SK-N-SH (cell line): ENCODE results near the gene UGT1A7. TPM values are rescaled to one million over a fixed set of nuclear protein-coding genes. Genes with fewer than 3 reads are reported as not detected.

Experiments used
- CTCF ChIA-PET: fragments of 300-600, 350-600 bp; formaldehyde crosslinking; extraction: SDS; loops from one replicate; lab custom pipeline; 2021; lab: Yijun Ruan, JAX
- POLR2A ChIA-PET: fragments of 350-600 bp; sonication (Branson Sonifier 250); formaldehyde crosslinking; extraction: SDS; loops from one replicate; lab custom pipeline; 2020; ENCODE audit warnings: antibody characterized with exemption, inconsistent platforms; lab: Yijun Ruan, JAX
- DNase-seq: peaks from one replicate; pipeline ENCODE4 v3.0.0; 2012
- H2AFZ ChIP-seq: fragments of 200-600 bp; sonication (generic); 2 replicates; pipeline ENCODE4 v1.8.1; 2016; ENCODE audit warnings: antibody characterized with exemption, mild to moderate bottlenecking, low read depth
- H3F3A ChIP-seq: fragments of 200-600 bp; sonication (generic); replicated peaks from 2 replicates; pipeline ENCODE3; 2016; ENCODE audit warnings: antibody characterized with exemption, mild to moderate bottlenecking; ENCODE audit not compliant: insufficient read depth
- H3K27ac ChIP-seq, 2 experiments: fragments of 200-500 bp in 1 of 2; fragments of 200-600 bp in 1 of 2; sonication (Bioruptor generic) in 1 of 2; sonication (generic), shearing (Covaris generic) in 1 of 2; 2 replicates each; pipeline versions ENCODE4 v1.5.1 to v1.6.1; 2014 to 2016; ENCODE audit warnings: low read depth in 2 of 2, inconsistent platforms in 1 of 2, low read length in 1 of 2, mild to moderate bottlenecking in 1 of 2, mixed read lengths in 1 of 2
- H3K27me3 ChIP-seq: fragments of 200-600 bp; sonication (generic), shearing (Covaris generic); 2 replicates; pipeline ENCODE4 v1.6.1; 2016; ENCODE audit warnings: mixed run types; ENCODE audit not compliant: insufficient read depth
- H3K36me3 ChIP-seq, 2 experiments: fragments of 200-500 bp in 1 of 2; fragments of 200-600 bp in 1 of 2; sonication (Bioruptor generic) in 1 of 2; sonication (generic) in 1 of 2; replicated peaks in 1 of 2; 2 replicates each; pipeline versions ENCODE3 to v1.5.1; 2014 to 2016; ENCODE audit warnings: low read length in 1 of 2, mild to moderate bottlenecking in 1 of 2; ENCODE audit not compliant: insufficient read depth in 2 of 2, control insufficient read depth in 1 of 2
- H3K4me1 ChIP-seq, 2 experiments: fragments of 200-500 bp in 1 of 2; fragments of 200-600 bp in 1 of 2; sonication (Bioruptor generic) in 1 of 2; sonication (generic), shearing (Covaris generic) in 1 of 2; 2 replicates each; pipeline versions ENCODE4 v1.5.1 to v1.6.1; 2014 to 2016; ENCODE audit warnings: low read depth in 1 of 2, low read length in 1 of 2, mixed run types in 1 of 2; ENCODE audit not compliant: insufficient read depth in 2 of 2, control insufficient read depth in 1 of 2
- H3K4me2 ChIP-seq: fragments of 200-600 bp; sonication (generic), shearing (Covaris generic); 2 replicates; pipeline ENCODE4 v1.6.1; 2017; ENCODE audit warnings: mixed run types
- H3K4me3 ChIP-seq, 2 experiments: fragments of 200-500 bp in 1 of 2; fragments of 200-600 bp in 1 of 2; sonication (Bioruptor generic) in 1 of 2; sonication (generic), shearing (Covaris generic) in 1 of 2; 2 replicates each; pipeline versions ENCODE4 v1.5.1 to v1.8.1; 2014 to 2016; ENCODE audit warnings: low read depth in 2 of 2, inconsistent platforms in 1 of 2, low read length in 1 of 2, mild to moderate bottlenecking in 1 of 2, mixed read lengths in 1 of 2, moderate library complexity in 1 of 2
- H3K79me2 ChIP-seq: fragments of 200-600 bp; sonication (generic); 2 replicates; pipeline ENCODE4 v1.8.1; 2017; ENCODE audit warnings: mild to moderate bottlenecking; ENCODE audit not compliant: insufficient read depth
- H3K9ac ChIP-seq: fragments of 200-600 bp; sonication (generic); 2 replicates; pipeline ENCODE4 v1.6.1; 2017; ENCODE audit warnings: mixed run types
- H3K9me2 ChIP-seq: fragments of 200-600 bp; sonication (generic); 2 replicates; pipeline ENCODE4 v1.6.1; 2017; ENCODE audit warnings: mixed run types
- H3K9me3 ChIP-seq: fragments of 200-600 bp; sonication (generic); 2 replicates; pipeline ENCODE4 v1.6.1; 2017; ENCODE audit warnings: mixed run types, mild to moderate bottlenecking, moderate library complexity
- H4K20me1 ChIP-seq: fragments of 200-600 bp; sonication (generic); 2 replicates; pipeline ENCODE4 v1.6.1; 2017; ENCODE audit warnings: mild to moderate bottlenecking, mixed run types; ENCODE audit not compliant: insufficient read depth
- CTCF ChIP-seq: fragments of 200-600 bp; sonication (generic); IDR thresholded peaks from 2 replicates; pipeline ENCODE4 v1.6.1; 2017; ENCODE audit warnings: antibody characterized with exemption, mild to moderate bottlenecking, moderate library complexity
- ELF1 ChIP-seq: IDR thresholded peaks from 2 replicates; pipeline ENCODE4 v1.4.0; 2012
- EP300 ChIP-seq, 2 experiments: IDR thresholded peaks; 2 replicates each; pipeline versions ENCODE4 v1.4.0 to v1.6.1; 2012; ENCODE audit warnings: borderline replicate concordance in 1 of 2, low read depth in 1 of 2, low read length in 1 of 2
- EZH2phosphoT487 ChIP-seq: fragments of 200-600 bp; sonication (generic); IDR thresholded peaks from 2 replicates; pipeline ENCODE4 v1.6.1; 2017; ENCODE audit warnings: low read depth, mixed run types, mild to moderate bottlenecking, antibody characterized with exemption, moderate library complexity, borderline replicate concordance
- FOXJ3 ChIP-seq: sonication (generic); formaldehyde crosslinking; IDR thresholded peaks from 2 replicates; pipeline ENCODE4 v1.5.1; 2020; ENCODE audit warnings: mild to moderate bottlenecking, missing genetic modification reagents
- GATA2 ChIP-seq: sonication (generic); formaldehyde crosslinking; IDR thresholded peaks from 2 replicates; pipeline ENCODE4 v1.5.0; 2020; ENCODE audit warnings: mild to moderate bottlenecking, missing genetic modification reagents
- IRF3 ChIP-seq: fragments of 150-350 bp; IDR thresholded peaks from 2 replicates; pipeline ENCODE4 v1.6.1; 2016; ENCODE audit warnings: mild to moderate bottlenecking, low read depth, low read length
- MAX ChIP-seq: IDR thresholded peaks from 2 replicates; pipeline ENCODE4 v1.4.0; 2012; ENCODE audit warnings: low read depth
- MXI1 ChIP-seq: IDR thresholded peaks from 2 replicates; pipeline ENCODE4 v1.6.1; 2012; ENCODE audit warnings: mild to moderate bottlenecking, low read depth, low read length, improper control_type of control experiment
- NFIC ChIP-seq: IDR thresholded peaks from 2 replicates; pipeline ENCODE4 v1.4.0; 2012; ENCODE audit warnings: borderline replicate concordance
- NRF1 ChIP-seq: IDR thresholded peaks from 2 replicates; pipeline ENCODE4 v1.6.1; 2012; ENCODE audit warnings: low read depth, mild to moderate bottlenecking, low read length
- POLR2AphosphoS5 ChIP-seq: IDR thresholded peaks from 2 replicates; pipeline ENCODE4 v1.6.1; 2012; ENCODE audit warnings: low read depth, low read length
- RCOR1 ChIP-seq: fragments of 150-350 bp; IDR thresholded peaks from 2 replicates; pipeline ENCODE4 v1.6.1; 2017; ENCODE audit warnings: antibody characterized with exemption, low read length
- REST ChIP-seq: IDR thresholded peaks from 2 replicates; pipeline ENCODE4 v1.6.1; 2012; ENCODE audit warnings: mild to moderate bottlenecking, low read depth, low read length, moderate library complexity
- RFX5 ChIP-seq: IDR thresholded peaks from 2 replicates; pipeline ENCODE4 v1.6.1; 2012; ENCODE audit warnings: mild to moderate bottlenecking, improper control_type of control experiment, low read length
- RXRA ChIP-seq: IDR thresholded peaks from 2 replicates; pipeline ENCODE4 v1.4.0; 2012; ENCODE audit warnings: low read depth, mild to moderate bottlenecking, borderline replicate concordance
- SMC3 ChIP-seq: IDR thresholded peaks from 2 replicates; pipeline ENCODE4 v1.6.1; 2012; ENCODE audit warnings: low read depth, low read length, improper control_type of control experiment
- TCF12 ChIP-seq: IDR thresholded peaks from 2 replicates; pipeline ENCODE4 v1.4.0; 2012
- TEAD4 ChIP-seq: IDR thresholded peaks from 2 replicates; pipeline ENCODE4 v1.4.0; 2012; ENCODE audit warnings: mild to moderate bottlenecking, borderline replicate concordance; ENCODE audit not compliant: insufficient read depth
- USF1 ChIP-seq: IDR thresholded peaks from 2 replicates; pipeline ENCODE4 v1.4.0; 2012; ENCODE audit warnings: low read depth, borderline replicate concordance
- WGBS: methylation state at CpG from one replicate; pipeline ENCODE4 v1.1.6; 2017; ENCODE audit warnings: low lambda C conversion rate; 5-methylcytosine and 5-hydroxymethylcytosine counted together
- polyA plus RNA-seq, 3 experiments: library from polyadenylated mRNA; depleted of rRNA; stranded (reverse); fragments of >200 nt; gene quantifications; 2 replicates each; pipeline ENCODE4 v1.2.3, GENCODE V29; 2012

The UGT1A7 gene
- polyA plus RNA-seq, 1 of the 3 experiments (the other 2 are of a cell fraction): not detected

GRCh38 chr2:233680361-233681045 is 1.2 kb upstream of the UGT1A7 start:
- POLR2A ChIA-PET: no interaction called here

More at GRCh38 chr2:233680361-233681045, 1.2 kb upstream of the UGT1A7 start:
- WGBS: 46% methylated on average over 4 of the region's 4 CpGs
- Histone ChIP-seq H3F3A (no peaks in the 10 kb centered on the region), H3K27ac (no peak overlapping the region), H3K9me2 (no peaks in the 10 kb centered on the region), H3K9me3 (no peaks in the 10 kb centered on the region), H2AFZ (no peak overlapping the region), H3K9ac (no peak overlapping the region), H3K36me3 (no peaks in the 10 kb centered on the region), H3K4me2 (no peak overlapping the region), H3K4me3 (no peak overlapping the region), H3K79me2 (no peaks in the 10 kb centered on the region), H3K27me3 (no peaks in the 10 kb centered on the region), H4K20me1 (no peaks in the 10 kb centered on the region), H3K4me1 (no peaks in the 10 kb centered on the region)
- TF ChIP-seq POLR2AphosphoS5 (no peak), MAX (no peak), NFIC (no peak), IRF3 (no peak), GATA2 (CRISPR knock-in tag) (no peak), RFX5 (no peak), RXRA (no peak), NRF1 (no peak), EZH2phosphoT487 (no peak), MXI1 (no peak), REST (no peak), EP300 (IDR thresholded peaks at IDR 0.05; ENCODE audit: borderline replicate concordance in 1 of 2, low read depth in 1 of 2, low read length in 1 of 2) (no peak), FOXJ3 (CRISPR knock-in tag) (no peak), TEAD4 (no peak), USF1 (no peak), TCF12 (no peak), CTCF (no peak), SMC3 (no peak), ELF1 (no peak), RCOR1 (no peak)
- CTCF ChIA-PET: no interaction called here
- DNase-seq: no peak
